ENCODE measurements around the gene FANCF. TPM values are rescaled to one million over a fixed set of nuclear protein-coding genes. Genes with fewer than 3 reads are reported as not detected.

FANCF gene
- total RNA-seq, 1 donor from 2014 or later, result 3.4 TPM

GRCh38 chr11:22635689-22636088, 10.1 kb upstream of the FANCF start:
- Histone ChIP-seq H3K36me3 (no peaks in the 10 kb centered on the region), H3K4me1 (no peaks in the 10 kb centered on the region), H3K27ac (no peak overlapping the region), H3K4me3 (no peak overlapping the region), H3K27me3 (no peaks in the 10 kb centered on the region), H3K9me3 (no peaks in the 10 kb centered on the region)
- no peak for DNase-seq (ENCODE audit: extremely low spot score in 2 of 2)
- TF ChIP-seq CTCF (IDR thresholded peaks at IDR 0.05) (no peak), POLR2AphosphoS5 (IDR thresholded peaks at IDR 0.05; ENCODE audit: insufficient read depth in 1 of 2, low read depth in 1 of 2) (no peak)
- intact Hi-C loops (cut with DNase I), result no loop called here

- Histone ChIP-seq H3K27ac (no peak overlapping the region), H3K4me3 (no peak overlapping the region), H3K9me3 (no peaks in the 10 kb centered on the region), H3K36me3 (no peaks in the 10 kb centered on the region), H3K4me1 (no peaks in the 10 kb centered on the region), H3K27me3 (no peaks in the 10 kb centered on the region)
- intact Hi-C loops (cut with DNase I), result no loop called here
- no peak for DNase-seq (ENCODE audit: extremely low spot score in 2 of 2)
- TF ChIP-seq CTCF (IDR thresholded peaks at IDR 0.05), result no peak
- TF ChIP-seq POLR2AphosphoS5 (IDR thresholded peaks at IDR 0.05; ENCODE audit: insufficient read depth in 1 of 2, low read depth in 1 of 2), result no peak
- TF ChIP-seq POLR2A (IDR thresholded peaks at IDR 0.05), result no peak
Observed at GRCh38 chr11:22634897-22635629, 9.4 kb upstream of the FANCF start.

DNA sequence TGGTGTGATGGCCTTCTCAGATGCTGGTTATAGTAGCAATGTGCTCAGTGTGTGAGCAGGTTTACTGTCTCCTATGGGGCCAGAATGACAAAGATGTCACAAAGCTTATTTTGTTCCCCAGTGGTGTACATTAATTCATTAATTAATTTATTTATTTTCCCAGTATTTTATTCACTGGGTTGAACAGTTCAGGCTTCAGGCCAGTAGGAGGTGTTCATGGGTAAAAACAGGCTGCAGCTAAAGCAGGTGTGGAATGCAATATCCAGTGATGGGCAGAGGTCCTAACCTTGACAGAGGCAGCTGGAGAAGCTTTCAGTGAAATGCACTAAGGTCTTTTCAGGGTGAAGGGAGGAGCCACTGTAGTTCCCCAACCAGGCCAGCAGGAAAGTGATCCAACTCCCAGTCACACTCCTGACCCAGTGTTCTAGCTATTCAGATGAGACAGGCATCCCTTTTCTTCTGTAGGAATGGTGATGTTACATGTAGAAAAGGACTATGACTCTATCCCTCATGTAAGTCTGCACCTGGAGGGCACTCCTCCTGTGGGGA, 7.8 kb upstream of the FANCF start:
- Histone ChIP-seq H3K36me3 (no peaks in the 10 kb centered on the region), H3K27me3 (no peaks in the 10 kb centered on the region), H3K9me3 (no peaks in the 10 kb centered on the region), H3K4me1 (no peaks in the 10 kb centered on the region), H3K4me3 (no peak overlapping the region), H3K27ac (no peak overlapping the region)
- no peak for DNase-seq (ENCODE audit: extremely low spot score in 2 of 2)
- intact Hi-C loops (cut with DNase I), result no loop called here
- no peak for TF ChIP-seq CTCF (IDR thresholded peaks at IDR 0.05)
- no peak for TF ChIP-seq POLR2A (IDR thresholded peaks at IDR 0.05)
- no peak for TF ChIP-seq POLR2AphosphoS5 (IDR thresholded peaks at IDR 0.05; ENCODE audit: insufficient read depth in 1 of 2, low read depth in 1 of 2)

GRCh38 chr11:22627421-22627820, 1.8 kb upstream of the FANCF start:
- intact Hi-C loops (cut with DNase I), result no loop called here
- H3K4me1 ChIP-seq, result peaks cover 18% of the 10 kb centered on the region
- H3K4me3 ChIP-seq, result no peak overlapping the region
- TF ChIP-seq POLR2A (IDR thresholded peaks at IDR 0.05) (no peak), POLR2AphosphoS5 (IDR thresholded peaks at IDR 0.05; ENCODE audit: insufficient read depth in 1 of 2, low read depth in 1 of 2) (no peak), CTCF (IDR thresholded peaks at IDR 0.05) (no peak)
- no peak for DNase-seq (ENCODE audit: extremely low spot score in 2 of 2)
- no peaks in the 10 kb centered on the region for H3K9me3 ChIP-seq
- no peak overlapping the region for H3K27ac ChIP-seq
- no peaks in the 10 kb centered on the region for H3K36me3 ChIP-seq
- H3K27me3 ChIP-seq, result no peaks in the 10 kb centered on the region

DNA sequence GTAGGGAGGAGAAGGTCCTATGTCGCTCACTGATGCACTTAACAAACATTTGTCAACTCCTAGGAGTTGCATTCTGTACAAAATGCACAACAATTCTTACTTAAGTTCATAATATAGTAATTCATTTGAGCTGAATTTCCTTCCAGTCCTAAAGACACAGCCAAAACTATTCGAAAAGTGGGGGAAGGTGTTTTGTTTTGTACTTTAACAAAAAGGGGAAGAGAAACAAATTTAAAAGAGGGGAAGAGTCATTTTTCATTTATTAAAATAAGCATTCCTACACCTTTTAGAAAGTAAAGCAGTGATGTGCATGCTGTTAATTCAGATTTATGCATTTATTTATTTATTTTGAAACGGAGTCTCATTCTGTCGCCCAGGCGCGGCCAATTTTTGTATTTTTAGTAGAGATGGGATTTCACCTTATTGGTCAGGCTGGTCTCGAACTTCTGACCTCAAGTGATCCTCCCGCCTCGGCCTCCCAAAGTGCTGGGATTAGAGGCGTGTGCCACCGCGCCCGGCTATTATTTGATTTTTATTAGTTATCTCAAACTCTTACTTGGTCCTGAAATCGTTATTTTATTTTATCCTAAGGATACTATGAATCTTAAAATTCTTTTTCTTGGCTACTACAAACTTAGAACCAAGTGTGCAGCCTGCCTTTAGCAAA, 1.1 kb upstream of the FANCF start:
- intact Hi-C loops (cut with DNase I), result no loop called here
- Histone ChIP-seq H3K4me1 (peaks cover 18% of the 10 kb centered on the region), H3K9me3 (no peaks in the 10 kb centered on the region), H3K36me3 (no peaks in the 10 kb centered on the region), H3K27ac (no peak overlapping the region), H3K27me3 (no peaks in the 10 kb centered on the region), H3K4me3 (peak overlapping the region; percentile 75 to 86)
- no peak for DNase-seq (ENCODE audit: extremely low spot score in 2 of 2)
- TF ChIP-seq POLR2AphosphoS5 (IDR thresholded peaks at IDR 0.05; ENCODE audit: insufficient read depth in 1 of 2, low read depth in 1 of 2), result no peak
- no peak for TF ChIP-seq POLR2A (IDR thresholded peaks at IDR 0.05)
- no peak for TF ChIP-seq CTCF (IDR thresholded peaks at IDR 0.05)
